GM19239 (cell line): ENCODE data around the gene KPNA6.

Experiments used
- DNase-seq: peaks from one replicate; pipeline ENCODE4 v3.0.0; 2011; ENCODE audit warnings: low spot score; ENCODE audit not compliant: insufficient read length
- FAIRE-seq: peaks from 2 replicates; lab custom pipeline; 2011; peaks lifted over from hg19 to GRCh38; lab: Jason Lieb, UNC

KPNA6 gene

GRCh38 chr1:32181563-32181962 lies 73.7 kb downstream of the KPNA6 start:
- no peak for FAIRE-seq
- no peak for DNase-seq

DNA sequence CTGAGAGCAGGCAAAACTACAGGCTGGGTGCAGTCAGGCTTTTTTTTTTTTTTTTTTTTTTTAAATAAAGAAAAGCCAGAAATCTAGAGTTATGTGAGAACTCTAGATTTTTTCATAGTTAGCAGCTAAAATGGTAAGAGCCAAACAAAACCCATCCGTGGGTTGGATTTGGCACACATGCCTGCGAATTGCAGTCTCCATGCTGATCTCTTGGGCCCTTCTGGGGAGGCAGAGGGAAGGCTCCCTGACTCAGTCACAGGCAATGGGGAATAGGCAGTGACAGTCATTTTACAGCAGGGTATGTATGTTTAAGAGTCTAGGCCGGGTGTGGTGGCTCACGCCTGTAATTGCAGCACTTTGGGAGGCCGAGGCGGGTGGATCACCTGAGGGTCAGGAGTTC lies 74.2 kb downstream of the KPNA6 start:
- DNase-seq (no peak), FAIRE-seq (no peak)

- DNase-seq = no peak
- no peak for FAIRE-seq
Measured at GRCh38 chr1:32184650-32185049, 76.8 kb downstream of the KPNA6 start.

GRCh38 chr1:32186077-32186476 lies 78.2 kb downstream of the KPNA6 start:
- DNase-seq = no peak
- FAIRE-seq = no peak

GRCh38 chr1:32186491-32186890 lies 78.6 kb downstream of the KPNA6 start:
- no peak for FAIRE-seq
- no peak for DNase-seq

DNA sequence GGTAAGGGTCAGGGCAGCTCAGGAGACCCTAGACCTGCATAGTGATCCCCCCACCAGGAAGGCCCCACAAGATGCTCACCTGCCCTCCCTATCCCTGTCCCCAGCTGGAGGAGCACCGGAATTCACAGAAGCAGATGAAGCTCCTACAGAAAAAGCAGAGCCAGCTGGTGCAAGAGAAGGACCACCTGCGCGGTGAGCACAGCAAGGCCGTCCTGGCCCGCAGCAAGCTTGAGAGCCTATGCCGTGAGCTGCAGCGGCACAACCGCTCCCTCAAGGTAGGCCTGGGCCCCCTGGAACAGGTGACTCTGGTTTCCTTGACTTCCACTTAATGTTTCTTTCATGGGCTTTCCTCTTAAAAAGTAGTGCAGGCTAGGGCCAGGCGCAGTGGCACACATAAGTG lies 80.0 kb downstream of the KPNA6 start:
- DNase-seq = no peak
- FAIRE-seq = no peak

DNA sequence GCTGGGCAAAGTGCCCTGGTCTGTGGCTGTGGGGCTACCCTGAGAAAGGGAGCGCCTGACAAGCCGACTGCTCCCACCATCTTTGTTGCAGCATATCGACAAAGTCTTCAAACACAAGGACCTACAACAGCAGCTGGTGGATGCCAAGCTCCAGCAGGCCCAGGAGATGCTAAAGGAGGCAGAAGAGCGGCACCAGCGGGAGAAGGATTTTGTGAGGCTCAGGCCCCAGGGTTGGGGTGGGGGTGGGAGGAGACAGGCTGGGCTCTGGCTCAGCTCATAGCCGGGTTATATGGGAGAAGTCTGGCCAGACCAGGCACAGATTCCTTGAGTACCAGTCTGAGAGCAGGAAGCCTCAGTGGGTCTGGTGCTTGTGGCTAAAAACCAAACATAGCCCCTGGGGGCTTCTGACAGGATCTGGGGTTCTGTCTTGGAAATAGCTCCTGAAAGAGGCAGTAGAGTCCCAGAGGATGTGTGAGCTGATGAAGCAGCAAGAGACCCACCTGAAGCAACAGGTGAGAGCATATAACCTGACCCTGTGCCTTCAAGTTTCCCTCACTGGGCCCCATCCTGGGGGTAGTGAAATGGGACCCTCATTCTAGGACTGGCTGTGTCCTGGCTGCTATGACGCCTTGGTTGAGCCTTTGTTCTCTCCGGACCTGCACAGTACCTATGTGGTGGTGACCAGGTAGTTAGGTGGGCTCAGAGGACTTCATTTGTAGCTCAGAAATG lies 84.5 kb downstream of the KPNA6 start:
- no peak for DNase-seq
- no peak for FAIRE-seq

DNA sequence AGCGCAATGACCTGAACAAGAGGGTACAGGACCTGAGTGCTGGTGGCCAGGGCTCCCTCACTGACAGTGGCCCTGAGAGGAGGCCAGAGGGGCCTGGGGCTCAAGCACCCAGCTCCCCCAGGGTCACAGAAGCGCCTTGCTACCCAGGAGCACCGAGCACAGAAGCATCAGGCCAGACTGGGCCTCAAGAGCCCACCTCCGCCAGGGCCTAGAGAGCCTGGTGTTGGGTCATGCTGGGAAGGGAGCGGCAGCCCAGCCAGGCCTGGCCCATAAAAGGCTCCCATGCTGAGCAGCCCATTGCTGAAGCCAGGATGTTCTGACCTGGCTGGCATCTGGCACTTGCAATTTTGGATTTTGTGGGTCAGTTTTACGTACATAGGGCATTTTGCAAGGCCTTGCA lies 87.1 kb downstream of the KPNA6 start:
- DNase-seq (no peak), FAIRE-seq (no peak)

DNA sequence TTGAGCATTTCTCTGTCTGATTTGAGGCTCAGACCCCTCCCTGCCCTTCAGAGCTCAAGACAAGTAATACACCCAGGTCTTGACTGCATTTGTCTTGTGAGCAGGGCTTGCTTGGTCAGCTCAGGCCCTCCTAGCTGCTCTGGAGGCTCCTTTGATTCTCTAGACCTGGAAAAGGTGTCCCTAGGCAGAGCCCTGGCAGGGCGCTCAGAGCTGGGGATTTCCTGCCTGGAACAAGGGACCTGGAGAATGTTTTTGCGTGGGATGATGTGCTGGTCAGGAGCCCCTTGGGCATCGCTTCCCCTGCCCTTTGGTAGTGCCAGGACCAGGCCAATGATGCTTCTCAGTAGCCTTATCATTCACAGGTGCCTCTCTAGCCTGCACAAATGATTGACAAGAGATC lies 87.7 kb downstream of the KPNA6 start:
- no peak for DNase-seq
- FAIRE-seq = no peak

GRCh38 chr1:32195972-32196823 lies 88.3 kb downstream of the KPNA6 start:
- DNase-seq (no peak), FAIRE-seq (peak; percentile 8)

GRCh38 chr1:32197074-32197473 lies 89.2 kb downstream of the KPNA6 start:
- no peak for DNase-seq
- no peak for FAIRE-seq

- FAIRE-seq (no peak), DNase-seq (no peak)
Measured at GRCh38 chr1:32197837-32198236, 90.0 kb downstream of the KPNA6 start.

GRCh38 chr1:32198237-32199042 lies 90.6 kb downstream of the KPNA6 start:
- DNase-seq = no peak

DNA sequence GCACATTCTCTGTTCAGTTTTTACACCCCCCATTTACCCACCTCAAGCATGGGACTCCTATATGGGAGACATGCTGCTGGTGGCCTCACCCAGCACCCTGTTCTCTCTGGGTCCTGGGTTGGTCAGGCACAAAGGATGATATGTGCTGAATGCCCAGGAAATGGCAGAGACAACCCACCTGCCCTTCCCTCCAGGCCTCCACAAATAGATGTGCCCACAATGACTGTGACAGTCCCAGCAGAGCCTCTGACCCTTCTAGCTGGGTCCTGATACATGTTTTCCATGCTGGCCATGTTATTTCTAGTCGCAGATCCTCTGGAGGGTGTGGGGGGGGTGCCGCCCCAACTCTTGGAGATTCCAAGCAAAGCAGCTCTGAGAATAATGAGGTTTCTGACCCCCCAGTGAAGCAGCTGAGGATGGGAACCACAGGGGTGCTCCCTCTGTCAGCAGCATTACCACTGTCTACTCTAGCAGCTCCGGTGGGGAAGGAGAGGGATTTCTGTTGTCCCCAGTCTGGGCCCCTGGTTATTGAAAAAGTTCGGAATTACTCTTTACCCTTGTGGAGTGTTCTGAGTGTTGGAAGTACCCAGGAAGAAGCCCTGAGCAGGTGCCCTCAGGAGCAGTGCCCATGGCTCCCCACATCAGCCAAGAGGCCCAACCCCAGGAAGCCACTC lies 91.3 kb downstream of the KPNA6 start:
- FAIRE-seq (no peak), DNase-seq (no peak)

More at GRCh38 chr1:32198237-32199042, 90.6 kb downstream of the KPNA6 start:
- FAIRE-seq = no peak

DNA sequence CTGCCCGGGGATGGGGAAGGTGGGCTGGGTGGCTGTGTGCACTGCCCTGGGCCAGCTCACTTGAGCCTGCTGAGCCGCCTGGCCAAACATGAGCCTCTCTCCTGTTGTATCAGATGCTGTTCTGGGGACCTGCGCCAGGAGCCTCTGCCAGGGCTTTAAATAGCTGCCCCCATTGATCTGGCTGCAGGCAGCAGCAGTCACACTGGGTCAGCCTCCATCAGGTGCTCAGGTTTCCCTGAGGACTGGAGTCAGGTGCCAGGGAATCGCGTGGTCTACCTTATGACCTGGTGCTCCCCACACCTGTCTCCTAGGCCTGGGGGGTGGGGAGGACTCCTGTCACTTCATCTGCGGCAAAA lies 91.8 kb downstream of the KPNA6 start:
- no peak for FAIRE-seq

DNA sequence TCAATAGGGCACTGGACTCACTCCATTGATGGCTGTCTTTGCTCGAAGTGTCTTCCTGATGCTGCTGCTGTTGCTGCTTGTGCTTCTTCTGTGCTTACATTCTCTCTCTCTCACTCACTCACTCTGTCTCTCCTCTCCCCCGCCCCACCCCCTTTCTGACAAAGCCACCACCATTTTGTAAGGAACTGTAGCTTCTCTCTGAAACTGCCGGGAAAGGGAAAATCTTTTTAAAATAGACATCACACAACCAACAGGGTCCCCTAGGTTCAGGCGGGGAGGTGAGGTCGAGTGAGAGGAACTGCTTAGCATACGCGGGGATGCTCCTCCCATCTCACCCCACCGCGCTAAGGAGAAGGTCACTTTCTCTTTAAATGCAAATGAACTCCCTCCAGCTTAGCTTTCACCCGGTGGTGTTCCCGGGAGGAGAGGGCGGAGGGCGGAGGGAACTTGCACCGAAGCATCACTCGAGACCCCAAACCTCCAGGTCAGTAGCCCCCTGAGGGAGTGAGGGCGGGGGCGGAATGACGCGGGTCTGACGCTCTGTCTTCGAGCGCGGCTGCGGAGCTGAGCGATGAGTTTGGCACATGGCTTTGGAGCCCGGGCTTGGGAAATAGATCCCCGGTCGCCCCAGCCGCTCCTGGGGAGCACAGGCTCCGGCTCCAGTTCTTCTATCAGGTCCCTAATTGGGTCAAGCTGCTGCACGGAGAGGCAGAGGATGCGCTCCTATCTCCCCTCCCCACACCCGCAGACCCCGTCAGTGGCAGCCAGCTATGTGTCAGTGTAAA lies 92.6 kb downstream of the KPNA6 start, which contains the start of gene CCDC28B:
Gene CCDC28B, plus strand, starts transcription at position 370 of the 785 bp plus-strand sequence. CDS start 1,341 bp downstream, outside the sequence.
- FAIRE-seq (peak; percentile 54), DNase-seq (peak; percentile 60)

More for the DNA sequence above, 91.8 kb downstream of the KPNA6 start:
- DNase-seq = no peak

DNA sequence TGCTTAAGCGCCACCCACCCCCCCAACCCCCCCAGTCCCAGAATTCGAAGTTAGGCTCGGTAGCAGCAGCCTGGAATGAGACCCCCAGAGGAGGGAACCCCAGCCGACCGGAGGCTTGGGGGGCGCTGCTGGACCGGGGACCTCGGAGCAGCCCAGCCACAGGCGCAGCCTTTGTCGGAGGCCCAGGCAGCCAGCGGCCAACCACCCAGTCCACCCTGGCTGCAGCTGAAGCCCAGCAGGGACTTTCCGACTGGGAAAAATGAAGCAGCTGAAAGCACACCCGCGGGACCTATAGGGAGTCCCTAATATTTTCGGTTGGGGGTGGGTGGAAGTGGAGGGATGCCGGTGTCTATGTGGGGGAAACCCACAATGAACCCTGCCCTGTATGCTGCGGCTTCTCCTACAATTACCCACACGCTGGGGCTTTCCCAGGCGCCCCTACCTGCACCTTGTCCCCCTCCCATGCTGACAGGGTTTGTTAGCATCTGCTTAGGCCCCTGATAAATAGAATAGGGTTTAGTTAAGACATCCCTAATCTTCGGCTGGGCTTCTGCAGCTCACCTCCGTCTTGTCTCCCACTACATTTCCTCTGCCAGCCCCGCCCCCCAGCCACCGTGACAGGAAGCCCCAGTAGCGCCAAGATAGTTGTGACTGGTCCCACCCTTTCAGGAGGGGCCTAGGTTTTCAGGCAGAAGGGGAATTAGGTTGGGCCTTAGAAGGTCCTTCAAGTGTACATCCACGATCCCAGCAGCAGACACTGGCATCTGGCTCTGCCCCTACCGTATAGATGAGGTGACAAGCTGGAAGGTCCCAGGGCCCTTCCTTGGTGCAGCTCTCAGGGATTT lies 93.4 kb downstream of the KPNA6 start:
- FAIRE-seq (peak; percentile 97), DNase-seq (peak; percentile 59)

- DNase-seq (no peak), FAIRE-seq (no peak)
Measured at GRCh38 chr1:32204943-32205361, 97.1 kb downstream of the KPNA6 start.
